ENCODE measurements around the gene C17orf107.

Gene C17orf107

DNA sequence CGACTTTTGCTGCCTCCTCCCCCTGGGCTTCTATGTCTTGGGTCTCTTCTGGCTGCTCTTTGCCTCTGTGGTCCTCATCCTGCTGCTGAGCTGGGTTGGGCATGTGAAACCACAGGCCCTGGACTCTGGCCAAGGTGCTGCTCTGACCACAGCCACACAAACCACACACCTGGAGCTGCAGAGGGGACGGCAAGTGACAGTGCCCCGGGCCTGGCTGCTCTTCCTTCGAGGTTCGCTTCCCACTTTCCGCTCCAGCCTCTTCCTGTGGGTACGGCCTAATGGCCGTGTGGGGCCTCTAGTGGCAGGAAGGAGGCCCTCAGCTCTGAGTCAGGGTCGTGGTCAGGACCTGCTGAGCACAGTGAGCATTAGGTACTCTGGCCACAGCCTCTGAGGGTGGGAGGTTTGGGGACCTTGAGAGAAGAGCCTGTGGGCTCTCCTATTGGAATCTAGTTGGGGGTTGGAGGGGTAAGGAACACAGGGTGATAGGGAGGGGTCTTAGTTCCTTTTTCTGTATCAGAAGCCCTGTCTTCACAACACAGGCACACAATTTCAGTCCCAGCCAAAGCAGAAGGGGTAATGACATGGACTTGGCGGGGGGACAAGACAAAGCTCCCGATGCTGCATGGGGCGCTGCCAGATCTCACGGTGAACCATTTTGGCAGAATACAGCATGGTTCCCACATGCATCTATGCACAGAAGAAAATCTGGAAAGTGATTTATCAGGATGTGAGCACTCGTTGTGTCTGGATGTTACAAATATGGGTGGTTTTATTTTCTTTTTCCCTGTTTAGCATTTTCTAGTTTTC, 35.0 kb downstream of the C17orf107 start:
- peak; percentile 92 for DNase-seq (ENCODE audit: low spot score)

DNA sequence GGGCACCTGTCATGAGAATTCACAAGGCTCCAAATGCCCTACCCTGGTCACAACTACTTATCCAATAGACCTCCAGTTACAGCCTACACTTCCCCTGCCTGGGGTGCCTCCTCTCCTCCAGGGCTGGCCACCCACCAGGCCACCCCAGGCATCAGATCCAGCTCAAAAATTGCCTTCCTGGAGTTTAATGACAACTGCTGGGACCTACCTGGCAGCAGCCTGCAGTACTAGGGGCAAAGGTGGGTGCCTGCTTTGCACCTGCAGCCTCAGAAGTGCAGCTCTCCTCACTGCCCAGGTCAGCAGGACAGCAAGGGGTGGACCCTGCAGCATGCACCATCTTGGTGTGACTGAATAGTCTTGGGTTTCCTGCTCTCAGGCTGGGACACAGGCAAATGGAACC, 36.3 kb downstream of the C17orf107 start:
- no peak for DNase-seq (ENCODE audit: low spot score)

DNA sequence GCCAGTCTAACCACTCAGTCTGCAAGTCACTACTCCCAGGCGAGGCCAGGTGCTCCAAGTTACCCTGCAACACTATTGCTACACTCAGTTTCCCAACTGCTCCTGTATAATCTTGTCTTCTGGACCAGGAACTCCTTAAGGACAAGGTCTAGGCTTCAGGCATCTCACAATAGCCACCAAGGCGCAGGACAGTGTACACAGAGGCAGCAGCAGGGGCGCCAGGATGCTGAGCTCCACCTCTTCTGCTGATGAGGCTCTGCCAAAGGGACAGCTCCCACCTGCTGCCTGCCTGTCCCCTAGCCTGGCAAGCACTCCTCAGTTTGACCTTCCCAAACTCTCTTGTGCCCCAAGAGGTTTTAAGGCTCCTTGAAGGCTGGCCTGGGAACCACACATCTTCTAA, 37.1 kb downstream of the C17orf107 start:
- no peak for DNase-seq (ENCODE audit: low spot score)

DNA sequence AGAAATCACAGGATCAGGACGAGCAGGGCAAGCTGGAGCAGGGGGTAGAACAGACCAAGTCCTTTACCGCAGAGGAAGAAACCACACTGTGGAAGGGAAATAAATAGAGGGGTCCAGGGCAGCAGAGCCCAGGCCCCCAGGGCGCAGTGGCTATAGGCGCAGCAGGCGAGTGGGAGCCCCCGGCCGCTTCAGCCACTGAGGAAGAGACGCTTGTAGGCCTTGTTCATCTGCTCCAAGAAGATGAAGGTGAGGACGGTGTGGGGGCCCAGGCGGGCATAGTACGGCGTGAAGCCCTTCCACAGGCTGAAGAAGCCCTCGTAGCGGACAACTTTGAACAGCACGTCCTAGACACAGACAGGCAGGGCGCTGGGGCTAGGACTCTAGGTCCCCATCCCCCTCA, 38.2 kb downstream of the C17orf107 start:
- no peak for DNase-seq (ENCODE audit: low spot score)

DNA sequence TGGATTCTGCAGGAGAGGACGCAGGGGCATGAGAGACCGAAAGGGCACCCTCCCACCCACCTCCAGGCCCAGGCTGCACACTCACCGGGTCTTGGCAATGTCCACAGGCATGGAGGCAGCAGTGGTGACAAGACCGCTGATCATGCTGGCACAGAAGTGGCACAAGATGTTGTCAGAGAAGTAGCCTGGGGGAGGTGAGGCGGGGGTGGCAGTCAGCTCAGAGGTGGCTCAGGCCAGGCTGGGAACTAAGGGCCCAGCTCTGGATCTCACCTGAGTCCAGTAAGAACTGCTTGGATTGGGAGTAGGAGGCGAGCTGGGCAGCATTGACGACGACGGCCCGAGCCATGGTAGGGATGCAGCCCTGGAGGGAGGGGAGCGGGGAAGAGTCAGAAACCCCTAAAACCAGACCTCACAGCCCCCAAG, 38.7 kb downstream of the C17orf107 start:
- DNase-seq (ENCODE audit: low spot score), result no peak

DNA sequence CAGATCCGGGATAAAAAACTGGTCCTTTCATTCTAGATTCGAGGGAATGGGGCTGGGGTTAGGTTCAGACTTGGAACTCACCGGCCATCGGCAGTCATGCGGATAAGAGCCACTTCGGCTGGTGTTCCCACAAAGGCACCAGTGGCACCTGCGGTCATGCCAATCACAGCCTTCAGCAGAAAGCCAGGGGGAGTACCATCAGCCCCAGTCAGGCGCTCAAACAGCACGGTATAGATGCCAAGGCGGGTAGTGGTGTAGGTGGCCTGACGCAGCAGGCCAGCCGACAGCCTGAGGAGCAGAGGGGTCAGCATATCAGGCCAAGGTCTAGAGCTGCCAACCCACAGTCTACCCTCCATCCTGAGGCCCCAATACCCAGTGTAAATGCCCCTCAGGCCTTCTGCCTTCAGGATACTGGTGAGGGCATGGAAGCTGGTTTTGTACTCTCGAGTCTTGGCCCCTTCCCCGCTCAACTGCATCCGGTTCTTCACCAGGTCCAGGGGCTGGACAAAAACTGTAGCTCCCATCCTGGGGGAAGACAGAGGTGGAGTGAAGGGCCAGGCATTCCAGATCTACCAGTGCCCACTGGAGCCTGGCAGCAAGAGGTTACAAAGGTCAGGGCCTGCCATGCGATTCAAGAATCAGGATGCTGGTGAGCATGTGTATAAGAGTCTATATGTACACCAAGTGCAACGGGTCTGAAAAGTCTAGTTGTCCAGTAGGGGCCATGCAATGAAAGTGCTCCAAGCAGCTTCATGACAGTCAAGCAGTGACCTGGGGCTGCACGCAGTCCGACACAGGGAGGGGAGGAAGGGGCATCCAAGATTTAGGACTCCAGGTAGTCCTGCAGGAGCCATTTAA, 39.6 kb downstream of the C17orf107 start:
- no peak for DNase-seq (ENCODE audit: low spot score)

DNA sequence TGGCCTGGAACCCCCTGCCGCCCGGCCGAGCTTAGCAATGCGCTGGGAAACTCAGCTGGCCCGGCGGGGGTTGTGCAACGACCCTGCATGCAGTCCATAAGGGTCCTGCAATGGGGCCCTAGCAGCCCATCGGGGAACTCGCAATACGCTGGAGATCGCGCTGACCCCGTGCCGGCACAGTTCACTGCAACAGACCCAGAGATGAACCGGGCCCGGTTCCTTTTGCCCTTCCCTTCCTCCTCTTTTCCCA, 40.1 kb downstream of the C17orf107 start:
- no peak for DNase-seq (ENCODE audit: low spot score)

DNA sequence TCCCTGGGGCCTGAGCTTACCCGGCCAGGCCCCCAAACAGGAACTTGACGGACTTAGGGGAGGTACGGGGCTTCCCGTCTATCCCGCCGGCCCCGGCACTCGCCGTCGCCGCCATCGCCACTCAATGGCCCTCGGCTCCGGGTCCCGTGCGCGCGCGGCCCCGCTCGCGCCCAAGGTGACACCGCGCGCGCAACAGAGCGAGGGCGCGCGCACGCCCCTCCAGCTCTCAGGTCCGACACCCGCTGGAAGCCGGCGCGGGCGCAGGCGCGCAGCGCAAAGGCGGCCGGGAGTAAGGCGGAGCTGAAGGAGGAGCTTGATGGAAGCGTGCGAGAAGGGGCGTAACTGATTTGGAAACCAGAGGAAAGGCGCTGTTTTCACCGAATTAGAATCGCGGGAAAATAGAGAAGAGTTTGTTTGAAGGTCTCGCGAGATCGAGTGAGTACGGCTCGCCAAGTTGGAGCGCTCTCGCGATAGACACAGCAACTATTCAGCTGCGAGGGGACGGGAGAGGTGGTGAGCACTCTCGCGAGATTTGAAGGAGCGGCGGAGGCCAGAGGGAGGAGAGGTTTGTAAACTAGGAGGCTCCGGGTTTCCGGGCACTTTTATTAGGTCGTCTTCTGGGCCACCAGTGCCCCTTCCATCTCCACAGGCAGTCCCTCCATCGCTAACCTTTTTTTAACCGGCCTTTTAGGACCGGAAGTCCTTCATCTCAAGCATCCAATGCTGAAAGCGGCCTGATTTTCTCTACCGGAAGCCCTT, 40.6 kb downstream of the C17orf107 start, which contains the start of the genes RNF167 and SLC25A11:
RNF167 (plus strand) TSS at position 473 of the 759 bp plus-strand sequence. CDS start 642 bp downstream, outside the sequence.
SLC25A11 (minus strand) TSS at position 251 of the 759 bp plus-strand sequence; CDS start at position 115, 136 bp downstream.
- DNase-seq (ENCODE audit: low spot score), result peak; percentile 99

DNA sequence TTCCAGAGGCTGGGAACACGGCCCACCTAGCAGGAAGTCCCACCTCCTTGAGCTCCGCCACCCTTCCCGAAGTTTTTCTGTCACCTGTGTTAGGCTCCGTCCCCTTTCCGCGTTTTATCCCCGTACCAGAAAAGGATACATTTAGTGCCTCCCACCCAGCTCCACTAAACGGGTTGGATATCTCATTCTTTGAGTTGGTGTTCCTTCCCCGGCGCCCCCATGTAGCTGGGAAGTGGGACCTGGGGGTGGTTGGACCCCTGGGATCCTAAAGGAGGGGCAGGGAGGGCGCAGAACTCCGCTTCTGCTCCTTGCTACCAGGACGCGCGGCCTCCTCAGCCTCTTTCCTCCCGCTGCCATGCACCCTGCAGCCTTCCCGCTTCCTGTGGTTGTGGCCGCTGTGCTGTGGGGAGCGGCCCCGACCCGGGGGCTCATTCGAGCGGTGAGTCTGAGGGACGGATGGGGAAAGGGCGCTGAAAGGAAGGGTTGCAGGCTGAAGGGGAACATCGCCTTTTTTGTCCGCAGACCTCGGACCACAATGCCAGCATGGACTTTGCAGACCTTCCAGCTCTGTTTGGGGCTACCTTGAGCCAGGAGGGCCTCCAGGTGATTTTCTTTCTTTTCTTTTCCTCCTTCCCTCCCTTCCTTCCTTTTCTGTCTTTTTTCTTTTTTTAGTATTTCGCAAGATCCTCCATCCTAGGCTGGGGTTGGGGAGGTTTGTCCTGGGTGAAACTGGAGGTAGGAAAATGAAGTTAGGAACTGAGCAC, 41.4 kb downstream of the C17orf107 start:
- DNase-seq (ENCODE audit: low spot score), result peak; percentile 93

DNA sequence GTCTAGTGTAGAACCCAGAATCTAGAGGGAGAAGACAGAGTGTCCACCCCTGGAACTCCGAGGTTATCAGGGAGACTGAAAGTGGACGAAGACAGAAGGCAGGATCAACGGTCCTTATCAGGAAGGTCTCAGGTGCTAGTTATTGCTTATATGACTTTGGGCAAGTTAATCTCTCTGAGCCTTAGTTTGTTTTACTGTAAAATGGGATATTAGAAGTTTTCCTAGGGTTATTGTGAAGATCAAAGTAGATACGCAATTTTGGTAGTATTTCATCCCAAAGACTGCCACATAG, 41.9 kb downstream of the C17orf107 start:
- no peak for DNase-seq (ENCODE audit: low spot score)

DNA sequence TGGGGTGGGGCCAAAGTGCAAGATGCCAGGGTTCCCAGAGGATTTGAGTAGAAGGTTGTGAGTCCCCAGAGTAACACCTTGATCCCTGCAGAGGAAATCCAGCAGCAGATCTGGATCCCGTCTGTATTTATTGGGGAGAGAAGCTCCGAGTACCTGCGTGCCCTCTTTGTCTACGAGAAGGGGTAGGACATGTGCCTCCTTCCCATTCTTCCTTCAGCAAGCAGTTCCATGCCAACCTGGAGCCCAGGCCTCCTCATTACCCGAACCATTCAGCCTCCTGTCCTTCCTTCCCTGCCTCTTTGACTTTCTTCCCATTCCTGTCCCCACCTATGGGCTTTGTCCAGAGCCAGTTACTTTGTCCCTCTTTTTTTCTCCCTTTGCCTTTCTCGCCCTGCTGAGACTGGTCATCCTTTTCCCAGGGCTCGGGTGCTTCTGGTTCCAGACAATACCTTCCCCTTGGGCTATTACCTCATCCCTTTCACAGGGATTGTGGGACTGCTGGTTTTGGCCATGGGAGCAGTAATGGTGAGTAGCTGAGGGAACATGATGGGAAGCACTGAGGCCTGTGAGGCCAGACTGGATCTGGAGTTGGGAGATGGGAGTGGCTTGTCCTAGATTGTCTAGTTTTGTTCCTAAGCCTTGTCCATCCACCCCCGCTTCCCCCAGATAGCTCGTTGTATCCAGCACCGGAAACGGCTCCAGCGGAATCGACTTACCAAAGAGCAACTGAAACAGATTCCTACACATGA, 43.6 kb downstream of the C17orf107 start:
- DNase-seq (ENCODE audit: low spot score), result no peak

DNA sequence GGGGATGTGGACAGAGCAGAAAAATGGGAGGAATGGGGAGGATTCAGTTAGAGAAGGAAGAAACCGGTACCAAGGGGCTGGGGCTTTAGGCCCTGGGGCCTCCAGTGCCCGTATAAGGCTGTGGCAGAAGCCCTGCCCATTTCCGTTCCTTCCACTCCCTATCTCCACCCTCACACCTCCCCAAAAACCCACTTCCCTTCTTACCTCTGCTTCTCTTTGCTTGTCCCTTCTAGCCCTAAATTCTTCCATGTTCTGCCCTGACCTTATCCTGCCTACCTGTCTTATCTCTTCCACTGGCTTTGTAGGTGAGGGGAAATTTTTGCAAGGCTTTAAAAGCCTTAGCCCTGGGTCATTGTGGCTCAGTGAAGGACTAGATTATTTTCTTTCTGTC, 44.8 kb downstream of the C17orf107 start:
- DNase-seq (ENCODE audit: low spot score), result no peak

DNA sequence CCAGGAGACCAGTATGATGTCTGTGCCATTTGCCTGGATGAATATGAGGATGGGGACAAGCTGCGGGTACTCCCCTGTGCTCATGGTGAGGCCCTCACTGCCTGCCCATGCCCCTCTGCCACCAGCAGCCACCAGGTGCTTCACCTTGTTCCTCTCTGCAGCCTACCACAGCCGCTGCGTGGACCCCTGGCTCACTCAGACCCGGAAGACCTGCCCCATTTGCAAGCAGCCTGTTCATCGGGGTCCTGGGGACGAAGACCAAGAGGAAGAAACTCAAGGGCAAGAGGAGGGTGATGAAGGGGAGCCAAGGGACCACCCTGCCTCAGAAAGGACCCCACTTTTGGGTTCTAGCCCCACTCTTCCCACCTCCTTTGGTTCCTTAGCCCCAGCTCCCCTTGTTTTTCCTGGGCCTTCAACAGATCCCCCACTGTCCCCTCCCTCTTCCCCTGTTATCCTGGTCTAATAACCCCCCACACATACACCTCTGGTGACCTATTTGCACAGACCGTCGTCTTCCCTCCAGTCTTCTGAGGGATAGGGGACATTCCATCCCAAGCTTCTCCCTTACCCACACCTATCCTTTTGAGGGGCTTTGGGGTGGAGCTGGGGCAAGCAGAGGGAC, 45.3 kb downstream of the C17orf107 start:
- DNase-seq (ENCODE audit: low spot score), result no peak

DNA sequence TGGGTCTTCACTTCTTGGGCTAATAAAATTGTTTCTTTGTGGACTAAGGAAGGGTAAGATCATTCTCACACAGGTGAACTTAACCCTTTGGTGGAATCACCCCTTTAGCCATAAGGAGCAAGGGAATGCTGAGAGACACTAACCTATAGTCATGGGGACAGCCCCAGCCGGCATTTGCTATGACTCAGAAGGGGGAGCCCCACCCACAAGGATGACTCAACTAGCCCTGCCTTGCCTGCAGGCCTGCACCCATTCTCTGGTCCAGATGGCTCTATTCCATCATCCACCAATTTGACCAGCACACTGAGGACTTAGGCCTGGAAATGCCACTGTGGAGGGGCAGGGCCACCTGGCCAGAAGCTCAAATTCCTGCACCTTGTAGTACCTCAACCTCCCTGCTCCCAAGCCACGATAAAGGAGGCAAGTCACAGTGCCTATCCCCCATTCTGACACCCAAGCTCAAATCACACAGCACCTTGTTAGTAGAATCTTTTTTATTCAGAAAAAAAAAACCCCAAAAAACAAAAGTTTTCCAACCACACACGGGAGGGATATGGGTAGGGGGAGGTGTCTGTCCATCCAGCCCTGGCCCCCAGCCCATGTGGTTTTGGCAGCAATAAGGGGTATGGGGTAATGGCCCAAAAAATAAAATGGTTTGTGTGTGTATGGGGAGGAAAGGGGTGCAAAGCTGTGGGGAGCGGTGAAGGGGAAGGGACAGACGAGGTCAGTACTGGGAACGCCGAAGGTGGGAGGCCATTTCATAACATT, 46.0 kb downstream of the C17orf107 start:
- peak; percentile 91 for DNase-seq (ENCODE audit: low spot score)

DNA sequence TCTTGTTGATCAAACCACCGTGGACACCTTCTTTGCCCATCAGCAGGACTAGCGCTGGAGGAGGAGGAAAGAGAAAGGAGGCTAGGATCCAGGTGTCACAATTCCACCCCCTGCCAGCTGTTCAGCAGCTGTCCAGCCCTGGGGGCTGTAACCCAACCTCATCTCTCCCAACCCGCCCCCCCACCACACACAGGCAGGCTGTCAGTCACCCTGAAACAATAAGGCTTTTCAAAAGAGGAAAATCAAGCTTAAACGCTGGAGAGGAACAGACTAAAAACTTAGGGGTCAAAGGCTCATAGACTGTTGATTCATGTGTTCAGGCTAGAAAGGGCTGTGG, 46.6 kb downstream of the C17orf107 start:
- DNase-seq (ENCODE audit: low spot score), result no peak

DNA sequence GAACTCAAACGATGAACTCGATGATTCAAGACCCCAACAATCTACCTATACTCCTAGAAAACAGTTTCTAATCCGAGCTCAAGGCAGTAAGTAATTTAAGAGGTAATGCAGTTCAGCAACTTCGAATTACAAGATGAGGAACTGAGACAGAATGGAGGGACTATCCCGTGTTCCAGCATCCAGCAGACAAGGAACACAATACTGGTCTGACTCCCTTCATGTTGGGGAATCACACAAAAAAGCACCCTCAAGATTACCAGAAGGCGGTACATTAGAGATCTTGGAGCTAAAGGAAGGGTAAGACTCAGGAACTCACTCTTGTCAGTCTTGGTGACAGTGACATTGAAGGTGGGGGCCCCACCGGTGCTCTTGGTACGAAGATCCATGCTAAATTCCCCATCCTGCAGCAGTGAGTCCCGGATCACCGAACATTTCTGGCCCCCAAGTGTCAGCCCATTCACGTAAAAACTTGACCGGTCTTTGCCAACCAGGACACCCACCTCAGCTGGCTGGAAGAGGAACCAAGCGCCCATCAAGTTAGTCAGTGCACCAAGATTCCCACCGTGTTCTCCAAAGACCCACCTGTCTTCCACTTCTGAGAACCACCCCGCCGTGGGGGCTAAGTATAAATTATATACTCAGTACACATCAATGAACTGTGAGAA, 47.1 kb downstream of the C17orf107 start:
- no peak for DNase-seq (ENCODE audit: low spot score)

DNA sequence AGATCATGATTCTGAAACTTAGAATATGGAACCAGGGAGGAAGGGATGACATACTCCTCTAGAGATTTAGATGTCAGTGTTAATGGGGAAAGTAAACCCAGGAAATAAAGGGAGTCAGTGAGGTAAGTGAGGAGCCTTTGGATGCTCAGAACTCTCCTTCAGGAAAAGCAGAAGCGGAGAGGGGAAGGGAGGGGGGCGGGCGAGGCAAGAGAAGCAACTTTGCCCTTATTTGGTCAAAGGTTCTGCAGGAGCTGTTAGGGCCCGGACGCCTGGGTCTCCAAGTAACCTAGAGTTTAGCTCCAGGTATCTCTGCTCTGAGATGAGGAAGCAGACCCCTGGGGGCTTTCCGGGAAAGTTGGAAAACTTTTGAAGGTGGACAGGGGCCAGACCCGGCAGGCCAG, 47.7 kb downstream of the C17orf107 start:
- no peak for DNase-seq (ENCODE audit: low spot score)

DNA sequence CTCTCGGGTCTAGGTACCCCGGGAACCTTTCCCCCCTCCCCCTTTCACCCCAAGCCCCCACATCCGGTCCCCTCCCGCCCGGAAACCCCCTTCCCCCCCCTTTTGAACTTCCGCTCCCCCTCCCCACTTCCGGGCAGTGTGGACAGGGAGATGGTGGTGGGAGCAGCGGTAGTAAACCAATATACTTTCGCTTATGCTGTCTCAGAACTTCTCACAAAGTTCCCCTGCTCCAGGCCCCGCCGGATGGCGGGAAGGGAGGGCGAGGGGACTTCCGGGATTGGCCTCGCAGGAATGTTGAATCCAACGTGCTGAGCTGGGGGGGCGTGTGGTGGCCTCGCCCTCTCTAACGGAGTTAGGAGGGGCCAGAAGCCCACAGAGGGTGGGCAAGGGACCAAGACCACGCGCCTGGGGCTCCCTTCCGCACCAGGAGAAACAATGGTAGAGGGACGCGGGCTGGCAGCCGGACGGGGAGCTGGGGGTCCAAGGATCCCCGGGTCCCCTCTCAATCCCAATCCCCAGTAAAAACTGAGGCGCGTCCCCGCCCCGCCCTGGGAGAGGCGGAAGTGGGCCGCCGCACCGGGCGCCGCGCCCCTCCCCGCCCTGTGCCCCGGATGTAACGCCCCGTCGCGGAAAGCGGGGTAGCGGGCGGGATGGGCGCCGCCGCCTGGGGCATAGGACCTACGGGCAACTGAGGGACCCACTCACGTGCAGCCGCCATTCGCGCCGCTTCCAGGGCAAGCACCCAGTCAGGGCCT, 48.3 kb downstream of the C17orf107 start:
- DNase-seq (ENCODE audit: low spot score), result peak; percentile 42

Measured in SW480 (cell line).